GM12875 (cell line): ENCODE measurements around the gene TPRG1L.
A peak's percentile ranks its signal among the peaks of the same experiment; 100 is the strongest.
"Not testable (repeated sequence)": the region's sequence is repeated elsewhere in the genome, so short reads cannot be mapped to it uniquely, and the experiment has no call there.

Source experiments
- H3K4me3 ChIP-seq: one replicate; pipeline ENCODE4 v1.5.1; 2011; ENCODE audit warnings: low read depth, low read length, control low read depth
- CTCF ChIP-seq: IDR thresholded peaks from 2 replicates; pipeline ENCODE4 v1.5.1; 2011; ENCODE audit warnings: low read depth, mild to moderate bottlenecking, control low read depth, inconsistent platforms, low read length, moderate library complexity, borderline replicate concordance; ENCODE audit not compliant: insufficient read depth

The TPRG1L gene

GRCh38 chr1:3618531-3618880, 6.3 kb upstream of the TPRG1L start:
- TF ChIP-seq CTCF, result no peak
- no peak overlapping the region for H3K4me3 ChIP-seq

DNA sequence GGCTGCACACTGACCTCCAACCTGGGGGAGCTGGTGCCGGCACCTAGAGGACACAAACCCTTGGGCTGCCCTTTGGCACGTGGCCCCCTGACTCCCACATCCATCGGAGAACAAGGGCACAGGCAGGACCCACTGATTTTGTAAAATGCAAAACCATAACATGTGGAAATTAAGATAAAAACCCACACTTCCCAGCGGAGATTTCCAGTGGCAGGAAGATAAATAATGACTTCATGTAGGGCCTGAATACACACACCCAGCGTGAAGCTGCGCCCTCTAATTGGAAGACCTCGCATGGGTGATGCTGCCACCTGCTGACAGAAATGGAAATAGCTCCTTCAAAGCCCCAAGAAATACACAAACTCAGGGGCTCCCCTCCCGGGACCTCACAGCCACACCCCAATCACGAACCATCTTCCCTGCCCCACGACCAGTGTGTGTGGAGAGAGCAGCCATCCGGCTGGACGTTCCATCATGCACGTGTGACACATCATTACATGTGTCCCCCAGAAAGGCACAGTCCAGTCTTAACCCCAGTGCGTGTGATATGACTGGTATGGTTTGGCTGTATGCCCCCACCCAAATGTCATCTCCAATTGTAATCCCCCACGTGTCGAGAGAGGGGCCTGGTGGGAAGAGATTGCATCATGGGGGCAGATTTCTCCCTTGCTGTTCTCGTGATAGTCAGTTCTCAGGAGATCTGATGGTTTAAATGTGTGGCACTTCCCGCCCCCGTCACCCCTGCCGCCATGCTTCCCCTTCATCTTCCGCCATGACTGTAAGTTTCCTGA, 5.7 kb upstream of the TPRG1L start:
- H3K4me3 ChIP-seq, result no peak overlapping the region
- peak; percentile 61 for TF ChIP-seq CTCF

GRCh38 chr1:3620708-3621107, 4.1 kb upstream of the TPRG1L start:
- no peak for TF ChIP-seq CTCF
- H3K4me3 ChIP-seq, result no peak overlapping the region

DNA sequence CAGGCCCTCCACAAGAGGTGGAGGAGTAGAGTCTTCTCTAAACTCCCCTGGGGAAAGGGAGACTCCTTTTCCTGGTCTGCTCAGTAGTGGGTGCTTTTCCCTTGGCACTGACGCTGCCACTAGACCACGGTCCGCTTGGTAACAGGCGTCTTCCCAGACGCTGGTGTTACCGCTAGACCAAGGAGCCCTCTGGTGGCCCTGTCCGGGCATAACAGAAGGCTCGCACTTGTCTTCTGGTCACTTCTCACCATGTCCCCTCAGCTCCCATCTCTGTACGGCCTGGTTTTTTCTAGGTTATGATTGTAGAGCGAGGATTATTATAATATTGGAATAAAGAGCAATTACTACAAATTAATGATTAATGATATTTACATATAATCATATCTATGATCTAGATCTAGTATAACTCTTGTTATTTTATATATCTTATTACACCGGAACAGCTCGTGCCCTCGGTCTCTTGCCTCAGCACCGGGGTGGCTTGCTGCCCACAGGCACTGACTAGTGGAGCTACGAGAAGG, 3.6 kb upstream of the TPRG1L start:
- peak; percentile 40; the same call in 1 of the 2 replicates for TF ChIP-seq CTCF
- H3K4me3 ChIP-seq, result not testable (repeated sequence)

- not testable (repeated sequence) for H3K4me3 ChIP-seq
Measured at GRCh38 chr1:3622102-3622501, 2.7 kb upstream of the TPRG1L start.

DNA sequence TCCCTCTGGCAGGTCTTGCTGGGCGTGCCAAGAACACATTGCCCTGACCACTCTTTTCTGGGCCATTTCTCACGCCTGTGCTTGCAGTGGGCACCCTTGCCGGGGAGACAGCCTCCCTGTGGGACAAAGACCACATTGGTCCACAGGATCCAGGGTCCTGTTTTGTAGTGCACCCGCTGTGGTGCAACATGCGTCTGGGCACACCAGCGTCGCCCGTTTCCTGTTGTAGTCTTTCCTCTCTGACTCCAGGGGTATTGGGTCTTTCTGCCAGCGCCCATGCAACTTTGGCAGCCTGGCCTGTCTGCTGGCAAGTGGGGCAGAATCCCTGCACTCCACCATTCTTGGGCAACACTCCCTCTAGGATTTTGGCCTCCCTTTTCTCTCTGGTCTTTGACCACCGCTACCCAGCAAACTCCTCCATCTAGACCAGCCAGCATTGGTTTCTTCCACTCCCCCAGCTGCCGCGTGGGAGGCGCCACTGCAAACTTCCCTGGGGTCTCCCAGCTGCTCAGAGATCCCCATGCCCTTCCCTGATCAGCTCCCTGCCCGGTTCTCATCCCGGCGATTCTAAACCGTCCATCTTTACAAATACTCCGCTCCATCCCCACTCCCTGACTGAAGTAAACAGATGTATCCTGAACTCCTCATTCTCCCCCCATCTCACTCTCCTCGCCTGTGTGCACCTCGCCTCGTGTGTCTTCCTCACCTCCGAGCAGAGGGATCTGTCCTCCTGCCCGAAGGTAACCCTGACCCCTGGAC, 1.2 kb upstream of the TPRG1L start:
- peak overlapping the region; percentile 86 for H3K4me3 ChIP-seq
- TF ChIP-seq CTCF, result no peak

GRCh38 chr1:3625151-3625907, 514 bp downstream of the TPRG1L start:
- TF ChIP-seq CTCF, result no peak
- peak overlapping the region; percentile 54 for H3K4me3 ChIP-seq
